Measurements from ENCODE around the gene MBNL3. TPM values are rescaled to one million over a fixed set of nuclear protein-coding genes. Genes with fewer than 3 reads are reported as not detected.
"Not testable (repeated sequence)": the region's sequence is repeated elsewhere in the genome, so short reads cannot be mapped to it uniquely, and the experiment has no call there.

The MBNL3 gene
- total RNA-seq, 2 experiments from 2014 or later, result 28.3 to 30.7 TPM

- H3K4me3 Mint-ChIP-seq, result no peak overlapping the region
- H3K27ac Mint-ChIP-seq, result no peak overlapping the region
- ATAC-seq (ENCODE audit: low read depth) (no peak), DNase-seq (no peak)
- no peaks in the 10 kb centered on the region for H3K9me3 Mint-ChIP-seq
- H3K36me3 Mint-ChIP-seq, result peaks cover 3% of the 10 kb centered on the region
- peaks cover 2% of the 10 kb centered on the region for H3K4me1 Mint-ChIP-seq
- POLR2A ChIA-PET, result no interaction called here
- no peaks in the 10 kb centered on the region for H3K27me3 Mint-ChIP-seq
Observed at GRCh38 chrX:132367314-132367713, 121.5 kb downstream of the MBNL3 start.

DNA sequence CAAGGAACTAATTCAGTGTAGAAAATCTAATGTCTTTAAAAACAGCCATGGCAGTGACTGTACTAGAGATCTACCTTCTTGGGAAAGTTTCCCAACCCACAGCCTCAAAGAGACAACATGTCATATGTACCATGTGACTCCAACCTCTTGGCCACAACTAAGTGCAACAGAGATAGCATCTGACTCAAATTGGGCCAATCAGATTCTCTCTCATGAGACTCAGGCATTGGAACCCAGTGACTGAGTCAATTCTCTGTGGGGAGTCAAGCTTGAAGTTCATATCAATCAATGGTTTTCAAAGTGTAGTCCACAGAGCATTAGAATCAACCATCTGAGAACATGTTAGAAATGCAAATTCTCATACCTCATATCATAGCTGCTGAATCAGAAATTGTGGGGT is 123.3 kb downstream of the MBNL3 start:
- POLR2A ChIA-PET, result no interaction called here
- peaks cover 2% of the 10 kb centered on the region for H3K4me1 Mint-ChIP-seq
- H3K36me3 Mint-ChIP-seq, result peaks cover 2% of the 10 kb centered on the region
- no peak for DNase-seq
- H3K4me3 Mint-ChIP-seq, result no peak overlapping the region
- ATAC-seq (ENCODE audit: low read depth), result no peak
- no peaks in the 10 kb centered on the region for H3K9me3 Mint-ChIP-seq
- H3K27me3 Mint-ChIP-seq, result no peaks in the 10 kb centered on the region
- no peak overlapping the region for H3K27ac Mint-ChIP-seq

- no peaks in the 10 kb centered on the region for H3K9me3 Mint-ChIP-seq
- peaks cover 2% of the 10 kb centered on the region for H3K36me3 Mint-ChIP-seq
- ATAC-seq (ENCODE audit: low read depth) (no peak), DNase-seq (no peak)
- POLR2A ChIA-PET, result no interaction called here
- no peak overlapping the region for H3K4me3 Mint-ChIP-seq
- H3K27ac Mint-ChIP-seq, result no peak overlapping the region
- H3K27me3 Mint-ChIP-seq, result no peaks in the 10 kb centered on the region
- peaks cover 2% of the 10 kb centered on the region for H3K4me1 Mint-ChIP-seq
Observed at GRCh38 chrX:132364313-132364712, 124.5 kb downstream of the MBNL3 start.

DNA sequence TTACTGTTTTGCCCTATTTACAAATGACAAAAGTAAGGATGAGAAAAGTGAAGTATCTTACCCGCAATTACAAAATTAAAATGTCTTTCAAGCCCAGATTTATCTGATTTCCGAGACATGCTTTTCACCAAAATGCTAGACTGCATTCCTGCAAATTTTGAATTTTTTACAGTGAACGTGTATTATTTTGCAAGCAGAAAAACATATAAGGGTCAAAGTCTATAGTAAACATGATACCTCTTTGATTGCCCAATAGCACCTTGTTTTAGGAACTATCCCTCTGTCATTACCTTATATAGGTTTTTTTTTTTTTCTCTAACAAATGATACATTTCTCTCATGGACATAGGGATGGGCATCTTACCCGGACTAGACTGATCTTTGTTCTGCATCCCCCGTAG is 135.4 kb downstream of the MBNL3 start:
- no peak for DNase-seq
- H3K27ac Mint-ChIP-seq, result no peak overlapping the region
- H3K27me3 Mint-ChIP-seq, result no peaks in the 10 kb centered on the region
- H3K4me1 Mint-ChIP-seq, result no peaks in the 10 kb centered on the region
- ATAC-seq (ENCODE audit: low read depth), result no peak
- H3K36me3 Mint-ChIP-seq, result no peaks in the 10 kb centered on the region
- no peaks in the 10 kb centered on the region for H3K9me3 Mint-ChIP-seq
- no peak overlapping the region for H3K4me3 Mint-ChIP-seq
- POLR2A ChIA-PET, result no interaction called here

GRCh38 chrX:132336172-132336571 is 152.7 kb downstream of the MBNL3 start:
- H3K36me3 Mint-ChIP-seq, result no peaks in the 10 kb centered on the region
- POLR2A ChIA-PET, result no interaction called here
- H3K4me1 Mint-ChIP-seq, result peaks cover 2% of the 10 kb centered on the region
- ATAC-seq (ENCODE audit: low read depth), result no peak
- no peaks in the 10 kb centered on the region for H3K27me3 Mint-ChIP-seq
- H3K27ac Mint-ChIP-seq, result no peak overlapping the region
- no peak overlapping the region for H3K4me3 Mint-ChIP-seq
- H3K9me3 Mint-ChIP-seq, result no peaks in the 10 kb centered on the region
- no peak for DNase-seq

GRCh38 chrX:132333351-132333750 is 155.5 kb downstream of the MBNL3 start:
- H3K9me3 Mint-ChIP-seq, result no peaks in the 10 kb centered on the region
- H3K4me3 Mint-ChIP-seq, result no peak overlapping the region
- DNase-seq (no peak), ATAC-seq (ENCODE audit: low read depth) (no peak)
- POLR2A ChIA-PET, result no interaction called here
- no peak overlapping the region for H3K27ac Mint-ChIP-seq
- H3K27me3 Mint-ChIP-seq, result no peaks in the 10 kb centered on the region
- no peaks in the 10 kb centered on the region for H3K36me3 Mint-ChIP-seq
- peaks cover 2% of the 10 kb centered on the region for H3K4me1 Mint-ChIP-seq

- H3K4me3 Mint-ChIP-seq, result no peak overlapping the region
Observed at GRCh38 chrX:132331532-132331931, 157.3 kb downstream of the MBNL3 start.

GRCh38 chrX:132331000-132331399 is 157.8 kb downstream of the MBNL3 start:
- ATAC-seq (ENCODE audit: low read depth) (no peak), DNase-seq (no peak)
- Mint-ChIP-seq H3K27me3 (no peaks in the 10 kb centered on the region), H3K4me1 (peaks cover 2% of the 10 kb centered on the region), H3K4me3 (no peak overlapping the region), H3K27ac (no peak overlapping the region), H3K36me3 (no peaks in the 10 kb centered on the region), H3K9me3 (peaks cover 2% of the 10 kb centered on the region)
- POLR2A ChIA-PET, result no interaction called here

More at GRCh38 chrX:132331532-132331931, 157.3 kb downstream of the MBNL3 start:
- peaks cover 1% of the 10 kb centered on the region for H3K9me3 Mint-ChIP-seq
- no peak for DNase-seq
- H3K27me3 Mint-ChIP-seq, result no peaks in the 10 kb centered on the region
- H3K4me1 Mint-ChIP-seq, result peaks cover 2% of the 10 kb centered on the region
- no peak for ATAC-seq (ENCODE audit: low read depth)
- H3K36me3 Mint-ChIP-seq, result no peaks in the 10 kb centered on the region
- POLR2A ChIA-PET, result no interaction called here
- no peak overlapping the region for H3K27ac Mint-ChIP-seq

GRCh38 chrX:132330156-132330729 is 158.6 kb downstream of the MBNL3 start:
- Mint-ChIP-seq H3K27ac (no peak overlapping the region), H3K36me3 (no peaks in the 10 kb centered on the region), H3K4me1 (peaks cover 2% of the 10 kb centered on the region), H3K9me3 (peaks cover 2% of the 10 kb centered on the region), H3K27me3 (no peaks in the 10 kb centered on the region), H3K4me3 (no peak overlapping the region)
- DNase-seq, result no peak
- ATAC-seq (ENCODE audit: low read depth), result no peak
- POLR2A ChIA-PET, result no interaction called here

- H3K27me3 Mint-ChIP-seq; ATAC-seq (ENCODE audit: low read depth); DNase-seq; H3K9me3 Mint-ChIP-seq; H3K36me3 Mint-ChIP-seq; H3K27ac Mint-ChIP-seq; H3K4me1 Mint-ChIP-seq; POLR2A ChIA-PET; H3K4me3 Mint-ChIP-seq: not testable (repeated sequence)
Observed at GRCh38 chrX:132326960-132327359, 161.9 kb downstream of the MBNL3 start.

Data from activated naive CD8-positive, alpha-beta T cell treated with anti-CD3 and anti-CD28 coated beads, Interleukin-2, amount 10 ng/mL, durations not matched to agents 7 days and 5 days (primary cell).